TTC549 (cell line): Measurements from ENCODE around the gene POU5F1.

Experiments
- FAIRE-seq: peaks from 2 replicates; lab custom pipeline; 2012; peaks lifted over from hg19 to GRCh38; lab: Jason Lieb, UNC

The POU5F1 gene

GRCh38 chr6:31138982-31139381 lies 31.5 kb downstream of the POU5F1 start, which contains the start of gene PSORS1C2:
TSS of gene PSORS1C2 (minus strand) at chr6:31139066. CDS start at chr6:31139026, 40 bp downstream.
- FAIRE-seq: no peak

DNA sequence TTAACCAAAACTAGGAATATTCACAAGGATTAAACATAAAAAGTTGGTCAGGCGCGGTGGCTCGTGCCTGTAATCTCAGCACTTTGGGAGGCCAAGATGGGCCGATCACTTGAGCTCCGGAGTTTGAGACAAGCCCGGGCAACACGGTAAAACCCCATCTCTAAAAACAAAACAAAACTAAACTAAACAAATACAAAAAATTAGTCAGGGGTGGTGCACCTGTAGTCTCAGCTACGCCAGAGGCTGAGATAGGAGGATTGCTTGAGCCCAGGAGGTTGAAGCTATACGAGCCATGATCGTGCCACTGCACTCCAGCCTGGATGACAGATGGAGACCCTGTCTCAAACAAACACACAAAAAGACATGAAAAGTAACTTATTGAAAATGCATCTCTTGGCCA lies 34.8 kb downstream of the POU5F1 start:
- no peak for FAIRE-seq

GRCh38 chr6:31132806-31133205 lies 37.7 kb downstream of the POU5F1 start:
- FAIRE-seq: no peak

GRCh38 chr6:31131595-31131994 lies 38.9 kb downstream of the POU5F1 start:
- FAIRE-seq: no peak

DNA sequence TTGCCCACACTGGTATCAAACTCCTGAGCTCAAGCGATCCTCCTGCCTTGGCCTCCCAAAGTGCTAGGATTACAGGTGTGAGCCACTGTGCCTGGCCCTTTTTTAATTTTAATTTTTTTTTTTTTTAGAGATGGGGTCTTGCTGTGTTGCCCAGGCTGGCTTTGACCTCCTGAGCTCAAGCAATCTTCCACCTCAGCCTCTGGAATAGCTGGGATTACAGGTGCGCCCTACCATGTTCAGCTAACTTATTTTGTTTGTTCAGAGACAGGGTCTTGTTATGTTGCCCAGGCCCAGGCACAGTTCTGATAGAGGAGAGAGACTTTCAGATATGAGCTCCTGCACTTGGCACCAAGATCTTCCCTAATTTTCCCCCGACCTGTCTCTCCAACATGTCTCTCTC lies 39.7 kb downstream of the POU5F1 start:
- no peak for FAIRE-seq

DNA sequence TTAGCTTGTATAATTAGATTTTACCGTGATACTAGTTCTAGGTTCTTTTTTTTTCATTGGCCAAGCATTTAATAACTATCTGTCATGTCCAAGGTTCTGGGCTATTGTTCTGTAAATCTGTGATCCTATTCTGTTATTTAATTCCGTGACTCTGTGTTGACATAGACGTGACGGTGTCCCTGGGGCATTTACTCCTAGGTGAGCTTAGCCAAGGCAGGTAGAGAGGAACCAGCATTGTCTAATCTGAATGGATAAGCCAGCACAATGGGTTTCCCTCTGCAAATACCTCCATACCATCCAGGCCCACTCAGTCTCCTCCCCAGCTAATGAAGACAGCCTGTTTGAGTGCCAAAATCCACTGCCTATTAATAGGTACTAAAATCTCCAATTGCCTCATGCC lies 41.4 kb downstream of the POU5F1 start:
- no peak for FAIRE-seq

GRCh38 chr6:31128093-31128676 lies 42.3 kb downstream of the POU5F1 start:
- FAIRE-seq: no peak

GRCh38 chr6:31126396-31127175 lies 43.9 kb downstream of the POU5F1 start:
- no peak for FAIRE-seq

GRCh38 chr6:31125586-31126363 lies 44.7 kb downstream of the POU5F1 start:
- FAIRE-seq: no peak

- FAIRE-seq: no peak
Measured at GRCh38 chr6:31125162-31125561, 45.3 kb downstream of the POU5F1 start.

- no peak for FAIRE-seq
Measured at GRCh38 chr6:31122791-31123706, 47.4 kb downstream of the POU5F1 start.

DNA sequence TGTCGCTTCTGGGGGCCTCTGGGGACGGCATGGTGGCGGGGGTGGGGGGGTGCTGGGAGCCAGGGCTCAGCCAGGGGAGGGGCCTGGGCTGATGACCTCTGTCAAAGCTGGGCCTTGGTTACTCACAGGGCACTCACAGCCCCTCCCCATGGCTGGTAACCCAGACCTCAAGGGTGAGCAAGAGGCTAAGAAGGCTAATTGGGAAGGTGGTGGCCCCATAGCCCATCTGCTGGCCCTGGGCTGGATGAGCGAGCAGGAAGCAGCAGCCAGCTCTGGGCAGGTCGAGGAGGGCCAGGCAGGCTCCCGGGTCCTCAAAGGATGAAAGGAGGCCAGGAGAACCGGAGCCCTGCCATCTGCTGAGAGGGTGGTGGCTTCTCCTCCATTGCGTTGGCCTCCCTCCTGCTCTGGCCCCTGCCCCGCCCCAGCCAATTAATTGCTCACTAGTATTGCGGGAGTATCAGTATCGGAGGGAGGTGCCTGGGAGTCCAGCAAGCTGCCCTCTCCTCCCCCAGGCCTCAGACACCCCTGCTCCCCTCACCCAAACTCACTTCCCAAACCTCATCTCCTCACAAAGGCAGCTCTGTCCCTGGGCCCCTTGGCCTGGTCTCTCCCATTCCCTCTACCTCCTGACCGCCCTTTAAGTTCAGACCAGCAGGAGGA lies 49.2 kb downstream of the POU5F1 start:
- no peak for FAIRE-seq

- FAIRE-seq: no peak
Measured at GRCh38 chr6:31120151-31120915, 50.1 kb downstream of the POU5F1 start, which contains the start of gene CDSN. TSS of gene CDSN (minus strand) at chr6:31120446. CDS start at chr6:31120419, 27 bp downstream.

GRCh38 chr6:31118178-31118577 lies 52.3 kb downstream of the POU5F1 start:
- FAIRE-seq: no peak

DNA sequence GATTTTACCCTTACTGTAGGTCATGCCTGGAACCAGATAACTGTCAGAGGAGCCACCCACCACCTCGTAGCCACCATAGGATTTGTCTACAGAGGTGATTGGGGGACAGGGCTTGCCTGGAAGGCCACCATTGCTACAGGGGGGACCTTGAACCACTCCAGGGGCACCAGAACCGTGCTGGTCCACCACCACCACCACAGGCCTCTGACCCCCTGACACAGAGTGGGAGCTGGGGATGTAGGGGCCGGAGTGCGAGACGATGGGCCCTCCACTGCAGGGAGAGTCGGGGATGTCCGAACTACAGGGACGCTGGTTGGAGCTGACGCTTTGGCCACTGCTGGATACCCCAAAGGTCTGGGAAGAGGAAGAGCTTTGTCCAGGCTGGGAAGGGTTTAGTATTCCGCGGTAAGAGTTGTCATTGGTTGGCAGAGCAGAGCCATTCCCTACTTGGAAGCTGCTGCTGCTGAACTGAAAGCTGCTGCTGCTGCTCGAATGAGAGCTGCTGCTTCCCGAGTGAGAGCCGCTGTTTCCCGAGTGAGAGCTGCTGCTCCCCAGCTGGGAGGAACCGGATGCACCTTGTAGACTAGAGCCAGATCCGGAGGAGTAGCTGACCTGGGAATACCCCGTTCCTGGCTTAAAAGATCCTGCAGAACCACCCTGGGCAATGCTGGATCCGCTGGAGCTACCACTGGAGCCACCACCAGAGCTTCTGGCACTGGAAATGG lies 53.7 kb downstream of the POU5F1 start:
- no peak for FAIRE-seq

GRCh38 chr6:31115941-31116560 lies 54.4 kb downstream of the POU5F1 start:
- FAIRE-seq: no peak

DNA sequence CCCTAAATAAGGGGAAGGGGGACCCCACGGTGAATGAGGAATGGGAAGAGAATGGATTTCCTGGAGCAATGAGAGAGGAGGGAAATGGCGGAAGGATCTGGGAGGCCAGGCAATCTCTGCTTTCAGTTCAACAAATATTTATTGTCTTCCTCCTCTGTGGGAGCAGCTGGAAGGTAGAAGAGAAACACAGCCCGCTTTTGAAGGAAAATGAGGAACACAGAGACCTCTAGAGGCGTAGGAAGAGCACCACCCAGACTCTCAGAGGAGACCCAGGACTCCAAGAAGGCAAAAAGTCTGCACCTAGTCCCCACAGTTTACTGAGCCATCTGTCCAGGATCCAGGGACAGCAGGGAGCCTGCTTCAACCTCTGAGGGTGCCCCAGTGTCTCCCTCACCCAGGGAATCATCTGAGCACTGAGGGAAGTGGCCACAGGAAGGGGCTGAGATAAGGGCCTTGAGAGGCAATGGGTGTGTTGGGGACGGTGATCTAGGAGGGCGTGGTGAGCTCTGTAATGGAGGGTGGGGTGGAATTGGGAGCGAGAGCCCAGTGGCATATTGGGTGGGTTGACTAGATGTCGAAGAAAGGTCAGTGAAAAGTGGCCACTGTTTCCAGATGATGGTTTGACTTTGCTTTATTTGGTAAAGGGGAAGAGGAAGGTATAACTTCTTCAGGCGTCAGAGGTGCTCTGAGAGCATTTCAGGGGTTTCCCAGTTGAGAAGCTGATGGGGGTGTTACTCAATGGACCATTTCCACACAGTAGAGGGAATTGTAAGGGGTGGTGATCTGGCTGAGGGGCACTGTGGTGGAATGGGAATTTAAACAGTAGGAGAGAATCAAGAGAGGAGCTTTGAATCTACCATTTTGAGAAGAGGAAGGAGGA lies 55.3 kb downstream of the POU5F1 start:
- FAIRE-seq: no peak

GRCh38 chr6:31114541-31114878 lies 56.0 kb downstream of the POU5F1 start, which contains the start of gene PSORS1C1:
TSS of gene PSORS1C1 (plus strand) at chr6:31114800. CDS start at chr6:31129633, 14,833 bp downstream.
- no peak for FAIRE-seq
